Stomach (tissue), 4 donors: Measurements from ENCODE around the gene DPF1.

Source experiments
- EP300 ChIP-seq: sonication (generic); formaldehyde crosslinking; IDR thresholded peaks from one replicate; pipeline ENCODE4 v1.6.1; 2017; ENCODE audit warnings: antibody characterized with exemption
- POLR2A ChIP-seq, 4 donors: fragments of 450-650 bp; IDR thresholded peaks; one replicate each; pipeline ENCODE4 v1.6.1; 2016; ENCODE audit warnings: antibody characterized with exemption in 4 of 4, control low read depth in 2 of 4, mild to moderate bottlenecking in 1 of 4, moderate library complexity in 1 of 4
- POLR2AphosphoS5 ChIP-seq, 3 donors: sonication (generic); formaldehyde crosslinking; IDR thresholded peaks; one replicate each; pipeline ENCODE4 v1.6.1; 2016; ENCODE audit warnings: antibody characterized with exemption in 3 of 3
- TF ChIP-seq, protein P1 (sequence below), 7 experiments: fragments of 450-650 bp in 4 of 7; fragments of 200-600 bp in 3 of 7; sonication (generic) in 3 of 7; IDR thresholded peaks; one replicate each; pipeline ENCODE4 v1.5.1; 2016 to 2019; ENCODE audit warnings: antibody characterized with exemption in 7 of 7, control low read depth in 2 of 7, mild to moderate bottlenecking in 1 of 7

GRCh38 chr19:38206928-38207327, 17.1 kb downstream of the DPF1 start:
- TF ChIP-seq, protein P1, sequence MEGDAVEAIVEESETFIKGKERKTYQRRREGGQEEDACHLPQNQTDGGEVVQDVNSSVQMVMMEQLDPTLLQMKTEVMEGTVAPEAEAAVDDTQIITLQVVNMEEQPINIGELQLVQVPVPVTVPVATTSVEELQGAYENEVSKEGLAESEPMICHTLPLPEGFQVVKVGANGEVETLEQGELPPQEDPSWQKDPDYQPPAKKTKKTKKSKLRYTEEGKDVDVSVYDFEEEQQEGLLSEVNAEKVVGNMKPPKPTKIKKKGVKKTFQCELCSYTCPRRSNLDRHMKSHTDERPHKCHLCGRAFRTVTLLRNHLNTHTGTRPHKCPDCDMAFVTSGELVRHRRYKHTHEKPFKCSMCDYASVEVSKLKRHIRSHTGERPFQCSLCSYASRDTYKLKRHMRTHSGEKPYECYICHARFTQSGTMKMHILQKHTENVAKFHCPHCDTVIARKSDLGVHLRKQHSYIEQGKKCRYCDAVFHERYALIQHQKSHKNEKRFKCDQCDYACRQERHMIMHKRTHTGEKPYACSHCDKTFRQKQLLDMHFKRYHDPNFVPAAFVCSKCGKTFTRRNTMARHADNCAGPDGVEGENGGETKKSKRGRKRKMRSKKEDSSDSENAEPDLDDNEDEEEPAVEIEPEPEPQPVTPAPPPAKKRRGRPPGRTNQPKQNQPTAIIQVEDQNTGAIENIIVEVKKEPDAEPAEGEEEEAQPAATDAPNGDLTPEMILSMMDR (IDR thresholded peaks at IDR 0.05) = no peak
- TF ChIP-seq POLR2A (IDR thresholded peaks at IDR 0.05) (no peak), POLR2AphosphoS5 (IDR thresholded peaks at IDR 0.05) (no peak), EP300 (no peak)
